Heart left ventricle (tissue), 16 donors: ENCODE data around the gene USP35. TPM values are rescaled to one million over a fixed set of nuclear protein-coding genes. Genes with fewer than 3 reads are reported as not detected.

Source experiments
- ATAC-seq, 4 donors: fragments of 200-7000 bp; cut with Tn5 transposase; one replicate each; pipeline ENCODE4 v1.9.1; 2020 to 2022; ENCODE audit warnings: moderate library complexity in 4 of 4, mild to moderate bottlenecking in 3 of 4, moderate number of reproducible peaks in 1 of 4
- DNase-seq, 5 donors: peaks; one replicate each; pipeline ENCODE4 v3.0.0-alpha.2; 2020
- H3K27ac ChIP-seq, 12 donors: fragments of 200-600 bp; sonication (generic) in 4 of 12; one replicate each; pipeline versions ENCODE4 v1.5.0 to v1.8.0; 2016 to 2022; ENCODE audit warnings: mild to moderate bottlenecking in 2 of 12
- H3K27me3 ChIP-seq, 9 donors: fragments of 200-600 bp; sonication (generic) in 2 of 9; one replicate each; pipeline versions ENCODE4 v1.5.1 to v1.8.0; 2016 to 2022; ENCODE audit warnings: mild to moderate bottlenecking in 3 of 9
- H3K36me3 ChIP-seq, 9 donors: fragments of 200-600 bp; sonication (generic) in 2 of 9; one replicate each; pipeline versions ENCODE4 v1.5.0 to v1.8.0; 2018 to 2022; ENCODE audit warnings: mild to moderate bottlenecking in 2 of 9
- H3K4me1 ChIP-seq, 12 donors: fragments of 200-600 bp; sonication (generic) in 4 of 12; one replicate each; pipeline versions ENCODE4 v1.5.0 to v1.8.0; 2016 to 2022; ENCODE audit warnings: mild to moderate bottlenecking in 3 of 12
- H3K4me3 ChIP-seq, 12 donors: fragments of 200-600 bp; sonication (generic) in 4 of 12; one replicate each; pipeline versions ENCODE4 v1.5.0 to v1.8.0; 2017 to 2022; ENCODE audit warnings: mild to moderate bottlenecking in 9 of 12, moderate library complexity in 4 of 12
- H3K9me3 ChIP-seq, 12 donors: fragments of 200-600 bp; sonication (generic) in 4 of 12; one replicate each; pipeline versions ENCODE4 v1.5.0 to v1.8.0; 2016 to 2022; ENCODE audit warnings: mild to moderate bottlenecking in 1 of 12
- CTCF ChIP-seq, 12 donors: fragments of 200-600 bp; sonication (generic) in 4 of 12; IDR thresholded peaks; one replicate each; pipeline versions ENCODE4 v1.5.0 to v1.8.0; 2018 to 2022; ENCODE audit warnings: antibody characterized with exemption in 12 of 12, mild to moderate bottlenecking in 5 of 12
- POLR2A ChIP-seq, 2 donors: fragments of 450-650 bp; IDR thresholded peaks; one replicate each; pipeline ENCODE4 v1.6.1; 2017; ENCODE audit warnings: antibody characterized with exemption in 2 of 2, mild to moderate bottlenecking in 2 of 2, moderate library complexity in 2 of 2
- WGBS, 4 donors: extraction: QIAGEN DNeasy Blood & Tissue Kit in 2 of 4; methylation state at CpG; one replicate each; pipeline versions ENCODE4 v1.1.5 to v1.1.7; 2013 to 2018; 5-methylcytosine and 5-hydroxymethylcytosine counted together
- intact Hi-C, 10 donors: fragments of 100-400 bp; cut with DNase I; formaldehyde crosslinking; loops; one replicate each; pipeline versions ENCODE4 v1.11.1 to v1.14.2; 2022
- polyA plus RNA-seq, 2 donors: library from polyadenylated mRNA; stranded (reverse); fragments of 200-250 nt; gene quantifications; one replicate each; pipeline ENCODE4 v1.2.3, GENCODE V29; 2013
- total RNA-seq, 9 donors: library from RNA; depleted of rRNA in 2 of 9; stranded (reverse); fragments of >200 nt in 2 of 9; fragmentation: NEBNext Ultra II Directional in 3 of 9; extraction: Animal tissue kit (Norgen Biotek cat#: 25700) in 3 of 9; gene quantifications; one replicate each; pipeline versions ENCODE4 v1.1.0 to v1.2.4, GENCODE V29; 2016 to 2023
- donor health status: ischemic (EF 13 %, LVEDD 7.1; RV severe dilation, severe dysfunction).
- donor health status: healthy with polysubstance abuse.
- donor health status: DM: no; HTN: yes; CAD: no.
- donor health status: DM: no; HTN: no; CAD: no.
- donor health status: ischemic (EF 25% LVEDD 6.9; RV normal size, moderate dysfunction).
- donor health status: ischemic (EF 25% LVEDD 5.7; RV mildly dilated, moderate dysfunction).
- donor health status: healthy.
- donor health status: DM: yes; HTN: yes; CAD: no.
- donor health status: ischemic (EF 35%, LVEDD 5.7; RV mildly dilated, moderate dysfunction).
- donor health status: nonischemic (EF 11% LVEDD 7.7; RV severe dilation, severe dysfunction).
- donor health status: DM: yes; HTN: yes; CAD: no.
- donor health status: PGD.
- donor health status: ischemic (EF 29% LVEDD 5.4; RV normal size, mild dysfunction).
- donor health status: nonischemic (EF 23%, LVEDD 6.1; RV moderate dilation, normal function).

The USP35 gene
- total and polyA plus RNA-seq, 11 donors: 4.5 to 8.1 (median 5.3) TPM

GRCh38 chr11:78196661-78197091, 8.0 kb downstream of the USP35 start:
- no peak overlapping the region for H3K4me3 ChIP-seq

GRCh38 chr11:78197816-78198215, 9.1 kb downstream of the USP35 start:
- intact Hi-C loops: loop anchor here in 1 of 10 donors (5.0 kb wide), 1 partner anchor 41 kb away; no protein-coding TSS in a partner anchor
- no peak for TF ChIP-seq CTCF (IDR thresholded peaks at IDR 0.05)
- Histone ChIP-seq H3K4me3 (no peak overlapping the region), H3K4me1 (peaks cover 0 to 14% (median 5%) of the 10 kb centered on the region in 12 donors), H3K36me3 (peaks cover 0 to 42% (median 23%) of the 10 kb centered on the region in 9 donors), H3K27ac (no peak overlapping the region), H3K27me3 (no peaks in the 10 kb centered on the region), H3K9me3 (no peaks in the 10 kb centered on the region)
- DNase-seq (no peak), ATAC-seq (no peak)
- 77 to 93% (median 85%) methylated on average over 6 to 8 of the region's 8 CpGs for WGBS, 4 donors

More at GRCh38 chr11:78196661-78197091, 8.0 kb downstream of the USP35 start:
- peaks cover 0 to 19% (median 12%) of the 10 kb centered on the region in 12 donors for H3K4me1 ChIP-seq
- intact Hi-C loops: loop anchor here in 1 of 10 donors (5.0 kb wide), 1 partner anchor 39 kb away; no protein-coding TSS in a partner anchor
- H3K27ac ChIP-seq: no peak overlapping the region
- ATAC-seq (no peak), DNase-seq (no peak)
- peaks cover 0 to 36% (median 23%) of the 10 kb centered on the region in 9 donors for H3K36me3 ChIP-seq
- WGBS, 4 donors: 88 to 93% (median 90%) methylated on average over 26 to 40 of the region's 40 CpGs
- no peak for TF ChIP-seq CTCF (IDR thresholded peaks at IDR 0.05)
- TF ChIP-seq POLR2A (IDR thresholded peaks at IDR 0.05): no peak
- no peaks in the 10 kb centered on the region for H3K9me3 ChIP-seq
- no peaks in the 10 kb centered on the region for H3K27me3 ChIP-seq

GRCh38 chr11:78199015-78199652, 10.4 kb downstream of the USP35 start:
- DNase-seq (no peak), ATAC-seq (no peak)
- no peaks in the 10 kb centered on the region for H3K27me3 ChIP-seq
- peaks cover 0 to 12% (median 0%) of the 10 kb centered on the region in 12 donors for H3K4me1 ChIP-seq
- intact Hi-C loops: loop anchor here in 1 of 10 donors (5.0 kb wide), 1 partner anchor 42 kb away; no protein-coding TSS in a partner anchor
- H3K36me3 ChIP-seq: peaks cover 0 to 48% (median 23%) of the 10 kb centered on the region in 9 donors
- no peak overlapping the region for H3K27ac ChIP-seq
- WGBS, 4 donors: 88 to 99% (median 97%) methylated on average over 6 of the region's 6 CpGs
- H3K9me3 ChIP-seq: no peaks in the 10 kb centered on the region
- no peak for TF ChIP-seq CTCF (IDR thresholded peaks at IDR 0.05)
- TF ChIP-seq POLR2A (IDR thresholded peaks at IDR 0.05): no peak
- H3K4me3 ChIP-seq: no peak overlapping the region

GRCh38 chr11:78199653-78200015, 10.9 kb downstream of the USP35 start:
- WGBS, 4 donors: 94 to 100% (median 97%) methylated on average over 4 to 5 of the region's 5 CpGs
- intact Hi-C loops: loop anchor here in 1 of 10 donors (5.0 kb wide), 1 partner anchor 42 kb away; no protein-coding TSS in a partner anchor
- H3K4me1 ChIP-seq: peaks cover 0 to 12% (median 0%) of the 10 kb centered on the region in 12 donors
- ATAC-seq: no peak
- no peaks in the 10 kb centered on the region for H3K9me3 ChIP-seq
- TF ChIP-seq POLR2A (IDR thresholded peaks at IDR 0.05): no peak
- no peak for TF ChIP-seq CTCF (IDR thresholded peaks at IDR 0.05)
- peaks cover 0 to 48% (median 23%) of the 10 kb centered on the region in 9 donors for H3K36me3 ChIP-seq
- no peak for DNase-seq
- no peak overlapping the region for H3K27ac ChIP-seq
- H3K4me3 ChIP-seq: no peak overlapping the region
- no peaks in the 10 kb centered on the region for H3K27me3 ChIP-seq
